Right ventricle myocardium superior (tissue), 1 donor: ENCODE data around the gene PACC1. TPM values are rescaled to one million over a fixed set of nuclear protein-coding genes. Genes with fewer than 3 reads are reported as not detected.
A peak's percentile ranks its signal among the peaks of the same experiment; 100 is the strongest.

Experiments
- ATAC-seq: fragments of 200-7000 bp; cut with Tn5 transposase; one replicate; pipeline ENCODE4 v1.9.1; 2020; ENCODE audit warnings: mild to moderate bottlenecking; ENCODE audit not compliant: poor library complexity
- DNase-seq: peaks from one replicate; pipeline ENCODE4 v3.0.0-alpha.2; 2020
- intact Hi-C: fragments of 100-400 bp; cut with DNase I; formaldehyde crosslinking; loops from one replicate; pipeline ENCODE4 v1.11.2; 2022
- long read RNA-seq: library from polyadenylated mRNA; unstranded; transcript quantifications from one replicate; pipeline ENCODE4 v2.0.0, GENCODE V29; 2021
- total RNA-seq: library from RNA; stranded (reverse); fragmentation: NEBNext Ultra II Directional; extraction: Animal tissue kit (Norgen Biotek cat#: 25700); gene quantifications from one replicate; pipeline ENCODE4 v1.2.1, GENCODE V29; 2021
- donor health status: DM: no; HTN: yes; CAD: no; lungs with severe emphysema.

PACC1 gene
- total RNA-seq: 2.2 TPM
- long read RNA-seq, transcript TMEM206-201 (8 exons, 2,475 nt): major isoform, 9 of 9 reads
- long read RNA-seq, partial matches to known transcripts: 0 of 9 reads
- long read RNA-seq, other reads (novel, unspliced or antisense): 0 of 9 reads

GRCh38 chr1:212414328-212415106 lies at the start of gene PACC1:
Gene PACC1 (minus strand): TSS chr1:212414886. CDS start chr1:212414757, 129 bp downstream.
- peak; percentile 99 for ATAC-seq
- DNase-seq: peak; percentile 94
- intact Hi-C loops: no loop called here

GRCh38 chr1:212463565-212464285 lies 49.0 kb upstream of the PACC1 start:
- intact Hi-C loops: no loop called here
- ATAC-seq: no peak
- no peak for DNase-seq

GRCh38 chr1:212461916-212462660 lies 47.4 kb upstream of the PACC1 start:
- no peak for ATAC-seq
- DNase-seq: no peak
- intact Hi-C loops: no loop called here

- intact Hi-C loops: no loop called here
- DNase-seq (no peak), ATAC-seq (no peak)
These were observed 45.7 kb upstream of the PACC1 start for GRCh38 chr1:212460376-212460775.

- DNase-seq: no peak
- intact Hi-C loops: no loop called here
- ATAC-seq: no peak
These were observed 45.0 kb upstream of the PACC1 start for GRCh38 chr1:212459656-212460055.

- ATAC-seq (no peak), DNase-seq (no peak)
- intact Hi-C loops: no loop called here
These were observed 44.1 kb upstream of the PACC1 start for GRCh38 chr1:212458817-212459216.

GRCh38 chr1:212457740-212458338 lies 43.2 kb upstream of the PACC1 start:
- intact Hi-C loops: no loop called here
- DNase-seq (no peak), ATAC-seq (peak; percentile 3)

GRCh38 chr1:212455803-212456528 lies 41.3 kb upstream of the PACC1 start:
- ATAC-seq (peak; percentile 85), DNase-seq (peak; percentile 91)
- intact Hi-C loops: loop anchor here (2.0 kb wide), 1 partner anchor 389 kb away; no protein-coding TSS in a partner anchor

GRCh38 chr1:212455401-212455800 lies 40.7 kb upstream of the PACC1 start:
- DNase-seq (no peak), ATAC-seq (no peak)
- intact Hi-C loops: loop anchor here (2.0 kb wide), 1 partner anchor 389 kb away; no protein-coding TSS in a partner anchor

- intact Hi-C loops: loop anchor here (2.0 to 5.0 kb wide), 2 partner anchors 87 to 388 kb away; no protein-coding TSS in a partner anchor
- ATAC-seq (no peak), DNase-seq (no peak)
These were observed 40.1 kb upstream of the PACC1 start for GRCh38 chr1:212454741-212455140.

- intact Hi-C loops: loop anchor here (5.0 kb wide), 1 partner anchor 86 kb away; no protein-coding TSS in a partner anchor
- no peak for DNase-seq
- ATAC-seq: peak; percentile 19
These were observed 38.6 kb upstream of the PACC1 start for GRCh38 chr1:212453156-212453857.

- DNase-seq: peak; percentile 75
- ATAC-seq: peak; percentile 59
- intact Hi-C loops: loop anchor here (5.0 kb wide), 1 partner anchor 85 kb away; no protein-coding TSS in a partner anchor
These were observed 37.9 kb upstream of the PACC1 start for GRCh38 chr1:212452323-212453155.

GRCh38 chr1:212451416-212452322 lies 37.0 kb upstream of the PACC1 start:
- ATAC-seq (no peak), DNase-seq (no peak)
- intact Hi-C loops: loop anchor here (5.0 kb wide), 1 partner anchor 84 kb away; no protein-coding TSS in a partner anchor

GRCh38 chr1:212450331-212450881 lies 35.7 kb upstream of the PACC1 start:
- no peak for DNase-seq
- intact Hi-C loops: loop anchor here (5.0 kb wide), 1 partner anchor 83 kb away; no protein-coding TSS in a partner anchor
- ATAC-seq: peak; percentile 42

- DNase-seq: no peak
- intact Hi-C loops: no loop called here
These were observed 32.8 kb upstream of the PACC1 start for GRCh38 chr1:212447478-212447877.

More at GRCh38 chr1:212447478-212447877, 32.8 kb upstream of the PACC1 start:
- no peak for ATAC-seq
